Stromal cell of bone marrow (primary cell): ENCODE results near the gene NOVA2.

ENCODE experiments used
- DNase-seq: peaks from one replicate; pipeline ENCODE4 v3.0.0-alpha.2; 2012; ENCODE audit warnings: low read depth

NOVA2 gene

GRCh38 chr19:45962021-45962420, 11.6 kb downstream of the NOVA2 start:
- no peak for DNase-seq

GRCh38 chr19:45960595-45961235, 12.9 kb downstream of the NOVA2 start:
- DNase-seq = no peak

GRCh38 chr19:45959517-45960025, 14.1 kb downstream of the NOVA2 start:
- no peak for DNase-seq

GRCh38 chr19:45958769-45959516, 14.7 kb downstream of the NOVA2 start:
- DNase-seq = no peak

- DNase-seq = no peak
Observed at GRCh38 chr19:45958320-45958719, 15.3 kb downstream of the NOVA2 start.

- no peak for DNase-seq
Observed at GRCh38 chr19:45955905-45956608, 17.6 kb downstream of the NOVA2 start.

- no peak for DNase-seq
Observed at GRCh38 chr19:45954156-45954555, 19.5 kb downstream of the NOVA2 start.

- DNase-seq = no peak
Observed at GRCh38 chr19:45953676-45954075, 20.0 kb downstream of the NOVA2 start.

- DNase-seq = peak; percentile 8
Observed at GRCh38 chr19:45952686-45953505, 20.8 kb downstream of the NOVA2 start.

- DNase-seq = no peak
Observed at GRCh38 chr19:45952341-45952685, 21.4 kb downstream of the NOVA2 start.

- no peak for DNase-seq
Observed at GRCh38 chr19:45947926-45948325, 25.7 kb downstream of the NOVA2 start.

- no peak for DNase-seq
Observed at GRCh38 chr19:45940515-45940805, 33.2 kb downstream of the NOVA2 start.

GRCh38 chr19:45939792-45940514, 33.7 kb downstream of the NOVA2 start:
- no peak for DNase-seq

- no peak for DNase-seq
Observed at GRCh38 chr19:45938733-45939319, 34.8 kb downstream of the NOVA2 start.

- no peak for DNase-seq
Observed at GRCh38 chr19:45935267-45935666, 38.4 kb downstream of the NOVA2 start.

GRCh38 chr19:45934551-45935230, 39.0 kb downstream of the NOVA2 start:
- DNase-seq = no peak

GRCh38 chr19:45933759-45934158, 39.9 kb downstream of the NOVA2 start:
- no peak for DNase-seq

- DNase-seq = no peak
Observed at GRCh38 chr19:45931055-45931454, 42.6 kb downstream of the NOVA2 start.

GRCh38 chr19:45929247-45929646, 44.4 kb downstream of the NOVA2 start:
- DNase-seq = no peak

- DNase-seq = peak; percentile 63
Observed at GRCh38 chr19:45927565-45928261, 46.0 kb downstream of the NOVA2 start.
